Smooth muscle cell (in vitro differentiated cells): ENCODE measurements around the gene INIP. TPM values are rescaled to one million over a fixed set of nuclear protein-coding genes. Genes with fewer than 3 reads are reported as not detected.

Experiments used
- DNase-seq: peaks from one replicate; lab custom pipeline; 2025; ENCODE audit not compliant: unreplicated experiment; lab: John Stamatoyannopoulos, UW
- H2AFZ ChIP-seq: fragments of 200-600 bp; sonication (generic); 2 replicates; pipeline ENCODE4 v1.6.0; 2016; ENCODE audit warnings: antibody characterized with exemption, low read depth, mild to moderate bottlenecking
- H3F3A ChIP-seq: fragments of 200-600 bp; sonication (generic); 2 replicates; pipeline ENCODE4 v1.6.0; 2017; ENCODE audit warnings: antibody characterized with exemption, low read depth
- H3K27ac ChIP-seq: fragments of 200-600 bp; sonication (generic); 2 replicates; pipeline ENCODE4 v1.5.1; 2016; ENCODE audit warnings: low read depth, mild to moderate bottlenecking
- H3K27me3 ChIP-seq: fragments of 200-600 bp; sonication (generic); 2 replicates; pipeline ENCODE4 v1.6.1; 2016; ENCODE audit warnings: low read depth, mild to moderate bottlenecking
- H3K36me3 ChIP-seq: fragments of 200-600 bp; sonication (generic); 2 replicates; pipeline ENCODE4 v1.5.1; 2016; ENCODE audit warnings: low read depth
- H3K4me1 ChIP-seq: fragments of 200-600 bp; sonication (generic); 2 replicates; pipeline ENCODE4 v1.5.1; 2016; ENCODE audit warnings: low read depth
- H3K4me2 ChIP-seq: fragments of 200-600 bp; sonication (generic); 2 replicates; pipeline ENCODE4 v1.6.0; 2016; ENCODE audit warnings: mild to moderate bottlenecking
- H3K4me3 ChIP-seq: fragments of 200-600 bp; sonication (generic); 2 replicates; pipeline ENCODE4 v1.5.1; 2016; ENCODE audit warnings: mild to moderate bottlenecking
- H3K79me2 ChIP-seq: fragments of 200-600 bp; sonication (generic); 2 replicates; pipeline ENCODE4 v1.6.0; 2016; ENCODE audit warnings: low read depth, mild to moderate bottlenecking
- H3K9ac ChIP-seq: fragments of 200-600 bp; sonication (generic); 2 replicates; pipeline ENCODE4 v1.6.0; 2016; ENCODE audit warnings: low read depth
- H3K9me3 ChIP-seq: fragments of 200-600 bp; sonication (generic); replicated peaks from 2 replicates; pipeline ENCODE4 v1.5.1; 2016; ENCODE audit warnings: low read depth
- H4K20me1 ChIP-seq: fragments of 200-600 bp; sonication (generic); 2 replicates; pipeline ENCODE4 v1.6.0; 2016; ENCODE audit warnings: low read depth
- CTCF ChIP-seq: fragments of 200-600 bp; sonication (generic); IDR thresholded peaks from 2 replicates; pipeline ENCODE4 v1.5.1; 2017; ENCODE audit warnings: borderline replicate concordance, mild to moderate bottlenecking, antibody characterized with exemption; ENCODE audit not compliant: insufficient read depth, poor library complexity, severe bottlenecking
- WGBS: methylation state at CpG from one replicate; pipeline ENCODE4 v1.1.7; 2016; ENCODE audit warnings: low lambda C conversion rate; 5-methylcytosine and 5-hydroxymethylcytosine counted together
- polyA plus RNA-seq: library from polyadenylated mRNA; unstranded; fragments of >200 nt; fragmentation: Nextera tagmentation; extraction: Ambion mirVana; gene quantifications from 2 replicates; pipeline ENCODE4 v1.2.1, GENCODE V29; 2016
- total RNA-seq: library from RNA; depleted of rRNA; stranded (reverse); fragments of >200 nt; gene quantifications from 2 replicates; pipeline ENCODE4 v1.2.3, GENCODE V29; 2014

INIP gene
- total and polyA plus RNA-seq, 2 experiments from 2014 or later, result 19.8 to 25.8 TPM

- Histone ChIP-seq H3K79me2 (peaks cover 48% of the 10 kb centered on the region), H3K9me3 (no peaks in the 10 kb centered on the region), H3K4me1 (no peaks in the 10 kb centered on the region), H3K36me3 (no peaks in the 10 kb centered on the region), H3K4me3 (no peak overlapping the region), H3K27me3 (no peaks in the 10 kb centered on the region), H3F3A (no peaks in the 10 kb centered on the region), H4K20me1 (peaks cover 37% of the 10 kb centered on the region), H3K4me2 (no peak overlapping the region), H2AFZ (no peak overlapping the region), H3K9ac (no peak overlapping the region), H3K27ac (no peak overlapping the region)
- no peak for DNase-seq
- peak; percentile 53 for TF ChIP-seq CTCF
- 71% methylated on average over 7 of the region's 7 CpGs for WGBS
Measured at GRCh38 chr9:112711050-112711689, 6.7 kb downstream of the INIP start.

- Histone ChIP-seq H3K9me3 (no peaks in the 10 kb centered on the region), H3K36me3 (no peaks in the 10 kb centered on the region), H2AFZ (no peak overlapping the region), H3K4me3 (no peak overlapping the region), H3F3A (no peaks in the 10 kb centered on the region), H3K27me3 (no peaks in the 10 kb centered on the region), H3K4me2 (no peak overlapping the region), H3K27ac (no peak overlapping the region), H3K79me2 (peaks cover 31% of the 10 kb centered on the region), H3K9ac (no peak overlapping the region), H3K4me1 (no peaks in the 10 kb centered on the region), H4K20me1 (peaks cover 43% of the 10 kb centered on the region)
- no peak for DNase-seq
- TF ChIP-seq CTCF, result peak; percentile 17
- 56% methylated on average over 6 of the region's 6 CpGs for WGBS
Measured at GRCh38 chr9:112705768-112706427, 12.0 kb downstream of the INIP start.

GRCh38 chr9:112703304-112703703, 14.6 kb downstream of the INIP start:
- Histone ChIP-seq H3K9me3 (no peaks in the 10 kb centered on the region), H4K20me1 (peaks cover 24% of the 10 kb centered on the region), H3K79me2 (peaks cover 27% of the 10 kb centered on the region), H3K4me2 (no peak overlapping the region), H3F3A (no peaks in the 10 kb centered on the region), H3K4me3 (no peak overlapping the region), H2AFZ (no peak overlapping the region), H3K27ac (no peak overlapping the region), H3K4me1 (no peaks in the 10 kb centered on the region), H3K36me3 (no peaks in the 10 kb centered on the region), H3K9ac (no peak overlapping the region), H3K27me3 (no peaks in the 10 kb centered on the region)
- DNase-seq, result no peak
- WGBS, result 91% methylated on average over 2 of the region's 2 CpGs
- TF ChIP-seq CTCF, result no peak

- Histone ChIP-seq H3K36me3 (no peaks in the 10 kb centered on the region), H4K20me1 (peaks cover 17% of the 10 kb centered on the region), H2AFZ (no peak overlapping the region), H3K4me1 (no peaks in the 10 kb centered on the region), H3K79me2 (peaks cover 20% of the 10 kb centered on the region), H3K9ac (no peak overlapping the region), H3K27ac (no peak overlapping the region), H3F3A (no peaks in the 10 kb centered on the region), H3K4me3 (no peak overlapping the region), H3K27me3 (no peaks in the 10 kb centered on the region), H3K4me2 (no peak overlapping the region), H3K9me3 (no peaks in the 10 kb centered on the region)
- no peak for TF ChIP-seq CTCF
- DNase-seq, result no peak
Measured at GRCh38 chr9:112700085-112700484, 17.8 kb downstream of the INIP start.
